ENCODE results near the gene MAB21L1. TPM values are rescaled to one million over a fixed set of nuclear protein-coding genes. Genes with fewer than 3 reads are reported as not detected.

MAB21L1 gene
- total RNA-seq, 1 experiment from 2014 or later, result not detected

DNA sequence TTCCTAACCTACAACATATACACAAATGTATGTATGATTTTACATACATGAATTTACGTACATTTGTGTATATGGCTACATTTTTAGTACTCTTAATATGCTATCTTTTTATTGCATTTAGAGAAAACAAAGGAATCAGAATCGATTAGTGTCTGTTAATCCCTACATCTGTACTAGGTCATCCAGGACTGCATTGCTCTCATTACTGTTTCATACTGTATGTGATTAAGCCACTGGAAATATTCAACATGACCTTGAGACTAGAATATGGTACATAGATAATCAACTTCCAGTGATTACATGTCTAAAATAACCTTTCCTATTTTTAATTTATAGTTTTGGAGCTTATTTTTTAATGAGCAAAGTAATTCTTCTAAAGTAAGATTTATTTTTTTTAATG lies 5.3 kb upstream of the MAB21L1 start:
- CTCF ChIA-PET, result no interaction called here
- Histone ChIP-seq H3K4me2 (ENCODE audit: low read length) (no peak overlapping the region), H2AFZ (ENCODE audit: low read depth, low read length, poor library complexity, severe bottlenecking) (no peak overlapping the region), H3K4me3 (replicated peaks in 1 of 2; ENCODE audit: low read depth in 1 of 2, low read length in 2 of 2) (no peak overlapping the region), H3K9ac (ENCODE audit: low read length) (no peak overlapping the region), H3K79me2 (ENCODE audit: insufficient read depth, low read length) (no peaks in the 10 kb centered on the region), H4K20me1 (ENCODE audit: insufficient read depth) (no peaks in the 10 kb centered on the region), H3K9me3 (ENCODE audit: control insufficient read depth in 1 of 2, insufficient read depth in 1 of 2, low read depth in 1 of 2, low read length in 2 of 2) (no peaks in the 10 kb centered on the region), H3K27me3 (ENCODE audit: insufficient read depth, low read length) (no peaks in the 10 kb centered on the region), H3K27ac (ENCODE audit: low read depth, low read length) (no peak overlapping the region), H3K9me2 (ENCODE audit: insufficient read depth) (no peaks in the 10 kb centered on the region), H3K36me3 (ENCODE audit: control insufficient read depth in 1 of 2, insufficient read depth in 2 of 2, low read length in 2 of 2) (no peaks in the 10 kb centered on the region), H3K4me1 (ENCODE audit: control insufficient read depth in 1 of 2, insufficient read depth in 2 of 2, low read length in 2 of 2) (no peaks in the 10 kb centered on the region)
- ATAC-seq (no peak), DNase-seq (ENCODE audit: low read depth, low spot score) (no peak)
- POLR2A ChIA-PET, result no interaction called here
- intact Hi-C loops (cut with micrococcal nuclease), result no loop called here
- BruUV-seq (replicated peaks), result no TSS peak
- TF ChIP-seq, protein P1, sequence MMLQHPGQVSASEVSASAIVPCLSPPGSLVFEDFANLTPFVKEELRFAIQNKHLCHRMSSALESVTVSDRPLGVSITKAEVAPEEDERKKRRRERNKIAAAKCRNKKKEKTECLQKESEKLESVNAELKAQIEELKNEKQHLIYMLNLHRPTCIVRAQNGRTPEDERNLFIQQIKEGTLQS (IDR thresholded peaks at IDR 0.05), result no peak
- TF ChIP-seq EZH2phosphoT487 (IDR thresholded peaks at IDR 0.05; ENCODE audit: borderline replicate concordance) (no peak), TCF7L2 (IDR thresholded peaks at IDR 0.05; ENCODE audit: borderline replicate concordance, extremely low read depth, insufficient read depth, insufficient read length) (no peak), RAD21 (IDR thresholded peaks at IDR 0.05; ENCODE audit: low read depth) (no peak), ELF1 (IDR thresholded peaks at IDR 0.05; ENCODE audit: borderline replicate concordance, low read depth) (no peak), POLR2AphosphoS5 (IDR thresholded peaks at IDR 0.05; ENCODE audit: low read depth, low read length) (no peak), ZFX (IDR thresholded peaks at IDR 0.05) (no peak), YY1 (IDR thresholded peaks at IDR 0.05; ENCODE audit: extremely low read depth, insufficient replicate concordance, low read depth, low read length) (no peak), EGR1 (IDR thresholded peaks at IDR 0.05; ENCODE audit: low read depth) (no peak), ZNF274 (IDR thresholded peaks at IDR 0.05; ENCODE audit: low read depth, low read length) (no peak), SRF (IDR thresholded peaks at IDR 0.05; ENCODE audit: low read depth) (no peak), CBX3 (IDR thresholded peaks at IDR 0.05; ENCODE audit: low read depth) (no peak), SIN3A (IDR thresholded peaks at IDR 0.05; ENCODE audit: low read depth) (no peak), SP1 (IDR thresholded peaks at IDR 0.05; ENCODE audit: low read depth) (no peak), EZH2 (IDR thresholded peaks at IDR 0.05) (no peak)
- TF ChIP-seq, protein P2, sequence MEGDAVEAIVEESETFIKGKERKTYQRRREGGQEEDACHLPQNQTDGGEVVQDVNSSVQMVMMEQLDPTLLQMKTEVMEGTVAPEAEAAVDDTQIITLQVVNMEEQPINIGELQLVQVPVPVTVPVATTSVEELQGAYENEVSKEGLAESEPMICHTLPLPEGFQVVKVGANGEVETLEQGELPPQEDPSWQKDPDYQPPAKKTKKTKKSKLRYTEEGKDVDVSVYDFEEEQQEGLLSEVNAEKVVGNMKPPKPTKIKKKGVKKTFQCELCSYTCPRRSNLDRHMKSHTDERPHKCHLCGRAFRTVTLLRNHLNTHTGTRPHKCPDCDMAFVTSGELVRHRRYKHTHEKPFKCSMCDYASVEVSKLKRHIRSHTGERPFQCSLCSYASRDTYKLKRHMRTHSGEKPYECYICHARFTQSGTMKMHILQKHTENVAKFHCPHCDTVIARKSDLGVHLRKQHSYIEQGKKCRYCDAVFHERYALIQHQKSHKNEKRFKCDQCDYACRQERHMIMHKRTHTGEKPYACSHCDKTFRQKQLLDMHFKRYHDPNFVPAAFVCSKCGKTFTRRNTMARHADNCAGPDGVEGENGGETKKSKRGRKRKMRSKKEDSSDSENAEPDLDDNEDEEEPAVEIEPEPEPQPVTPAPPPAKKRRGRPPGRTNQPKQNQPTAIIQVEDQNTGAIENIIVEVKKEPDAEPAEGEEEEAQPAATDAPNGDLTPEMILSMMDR (IDR thresholded peaks at IDR 0.05 in 2 of 3, conservative IDR thresholded peaks at IDR 0.05 in 1 of 3; ENCODE audit: borderline replicate concordance in 1 of 3, insufficient read depth in 1 of 3, low read depth in 2 of 3, low read length in 2 of 3), result no peak
- TF ChIP-seq, protein P3, sequence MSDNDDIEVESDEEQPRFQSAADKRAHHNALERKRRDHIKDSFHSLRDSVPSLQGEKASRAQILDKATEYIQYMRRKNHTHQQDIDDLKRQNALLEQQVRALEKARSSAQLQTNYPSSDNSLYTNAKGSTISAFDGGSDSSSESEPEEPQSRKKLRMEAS (IDR thresholded peaks at IDR 0.05), result no peak
- RAD21 ChIA-PET (ENCODE audit: low non-redundant PET in 1 of 2, low total read pairs in 2 of 2, uncharacterized antibody in 2 of 2, unreplicated experiment in 2 of 2), result no interaction called here
